Stimulated activated CD4-positive, alpha-beta T cell treated with anti-CD3 and anti-CD28 coated beads, Interleukin-1b, Interleukin-23, amount 100 ng/mL, for 24 hours (primary cell): ENCODE results near the gene PDS5B.
A peak's percentile ranks its signal among the peaks of the same experiment; 100 is the strongest.
"Not testable (repeated sequence)": the region's sequence is repeated elsewhere in the genome, so short reads cannot be mapped to it uniquely, and the experiment has no call there.

ENCODE experiments used
- DNase-seq, 4 experiments: peaks; one replicate each; pipeline ENCODE4 v3.0.0-alpha.2; 2020; ENCODE audit warnings: low read depth in 4 of 4, low spot score in 1 of 4

Gene PDS5B

DNA sequence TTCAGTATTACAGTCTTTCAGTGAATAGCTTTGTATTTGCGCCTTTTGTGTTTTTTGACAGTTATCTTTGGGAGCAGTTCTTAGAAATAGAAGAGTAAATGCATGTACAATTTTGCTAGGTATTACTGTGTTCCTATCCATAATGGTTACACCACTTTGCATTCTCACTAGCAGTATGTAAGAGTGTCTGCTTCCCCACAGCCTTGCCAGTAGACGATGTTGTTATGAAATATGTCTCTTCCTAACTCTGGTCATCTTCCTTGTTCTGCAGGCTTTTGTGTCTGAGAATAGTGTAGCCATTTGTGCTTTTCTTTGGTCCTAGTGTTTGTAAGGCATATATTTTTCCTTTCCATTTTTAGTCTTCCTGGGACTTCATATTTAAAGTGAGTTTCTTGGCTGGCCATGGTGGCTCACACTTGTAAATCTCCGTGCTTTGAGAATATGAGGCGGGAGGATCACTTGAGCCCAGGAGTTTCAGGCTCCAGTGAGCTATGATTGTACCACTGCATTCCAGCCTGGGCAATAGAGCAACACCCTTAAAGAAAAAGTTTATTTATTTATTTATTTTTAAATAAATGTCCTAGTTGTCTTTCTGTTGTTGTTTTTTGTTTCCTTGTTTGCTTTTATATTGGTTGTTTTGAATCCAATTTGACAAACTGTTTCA is 140.3 kb downstream of the PDS5B start:
- DNase-seq: no peak

DNA sequence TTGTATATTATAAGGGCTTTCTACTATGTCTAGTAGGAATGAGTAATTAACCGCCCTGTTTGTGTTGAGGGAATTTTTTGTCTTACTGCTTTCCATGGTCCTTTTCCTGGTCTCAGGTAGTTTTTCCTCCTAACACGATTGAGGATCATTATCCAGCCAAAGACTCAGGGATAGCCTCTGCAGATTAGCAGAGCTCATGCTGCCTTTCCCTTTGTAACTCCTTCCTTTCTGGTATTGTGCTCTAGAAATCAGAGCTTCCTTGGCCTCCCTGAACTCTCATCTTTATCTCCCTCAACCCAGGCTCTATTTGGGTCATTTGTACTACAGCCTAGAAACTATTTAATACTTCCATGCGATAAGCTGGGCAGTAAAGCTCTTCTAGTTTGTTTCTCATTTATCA is 142.1 kb downstream of the PDS5B start:
- DNase-seq: no peak

DNA sequence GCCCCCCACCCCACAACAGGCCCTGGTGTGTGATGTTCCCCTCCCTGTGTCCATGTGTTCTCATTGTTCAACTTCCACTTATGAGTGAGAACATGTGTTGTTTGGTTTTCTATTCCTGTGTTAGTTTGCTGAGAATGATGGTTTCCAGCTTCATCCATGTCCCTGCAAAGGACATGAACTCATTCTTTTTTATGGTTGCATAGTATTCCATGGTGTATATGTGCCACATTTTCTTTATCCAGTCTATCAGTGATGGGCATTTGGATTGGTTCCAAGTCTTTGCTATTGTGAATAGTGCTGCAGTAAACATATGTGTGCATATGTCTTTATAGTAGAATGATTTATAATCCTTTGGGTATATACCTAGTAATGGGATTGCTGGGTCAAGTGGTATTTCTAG is 142.8 kb downstream of the PDS5B start:
- DNase-seq: not testable (repeated sequence)

DNA sequence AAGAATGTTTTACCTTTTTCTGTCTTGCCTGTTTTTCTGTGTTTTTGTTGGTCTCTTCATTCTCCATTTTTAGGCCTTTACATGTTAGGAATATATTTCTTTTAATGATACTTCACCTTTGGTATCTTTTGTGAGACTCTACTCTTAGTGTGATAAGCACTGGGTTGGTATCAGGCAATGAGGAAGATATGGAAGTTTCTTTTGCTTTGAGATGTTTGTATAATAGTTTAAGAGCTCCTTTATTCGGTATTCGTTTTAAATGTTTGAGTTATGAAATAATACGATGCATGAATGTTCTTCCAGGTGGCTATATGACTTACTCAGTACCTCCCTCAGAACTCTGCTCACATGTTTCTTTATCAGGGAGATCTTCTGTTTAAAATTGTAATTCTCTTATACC is 144.8 kb downstream of the PDS5B start:
- DNase-seq: no peak

DNA sequence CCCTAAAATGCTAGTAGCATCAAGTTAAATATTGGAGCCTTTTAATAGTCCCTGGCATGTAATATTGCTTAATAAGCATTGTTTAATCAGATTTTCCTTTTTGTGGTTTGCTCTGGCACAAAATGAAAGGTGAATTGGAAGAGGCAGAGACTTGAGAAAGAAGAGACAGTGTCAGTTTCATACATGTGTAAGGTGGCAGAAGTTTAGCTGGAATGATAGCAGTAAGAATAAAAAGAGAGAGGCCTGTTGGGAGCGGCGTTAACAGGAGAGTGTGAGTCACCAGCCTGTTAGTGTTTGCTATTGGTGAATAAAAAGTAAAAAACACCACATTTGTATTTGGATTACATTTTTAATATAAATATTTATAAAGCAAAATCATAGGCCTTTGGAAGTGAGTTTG is 145.3 kb downstream of the PDS5B start:
- DNase-seq: peak in 1 of 4 experiments; percentile 2

DNA sequence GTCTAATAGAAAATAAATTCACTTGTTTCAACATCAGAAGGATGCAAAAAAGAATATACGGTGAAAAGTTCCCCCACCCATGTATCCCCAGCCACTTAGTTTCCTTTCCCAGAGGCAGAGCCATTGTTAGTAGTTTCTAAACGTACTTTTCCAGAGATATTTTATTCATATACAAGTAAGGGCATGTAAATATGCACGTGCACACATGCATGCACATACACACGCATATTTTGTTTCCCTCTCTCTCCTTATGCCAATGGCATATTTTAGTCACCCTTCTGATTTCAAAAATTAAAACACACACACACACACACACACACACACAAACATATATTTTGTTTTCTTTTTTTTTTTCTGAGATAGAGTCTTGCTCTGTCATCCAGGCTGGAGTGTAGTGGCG is 147.4 kb downstream of the PDS5B start:
- no peak for DNase-seq

DNA sequence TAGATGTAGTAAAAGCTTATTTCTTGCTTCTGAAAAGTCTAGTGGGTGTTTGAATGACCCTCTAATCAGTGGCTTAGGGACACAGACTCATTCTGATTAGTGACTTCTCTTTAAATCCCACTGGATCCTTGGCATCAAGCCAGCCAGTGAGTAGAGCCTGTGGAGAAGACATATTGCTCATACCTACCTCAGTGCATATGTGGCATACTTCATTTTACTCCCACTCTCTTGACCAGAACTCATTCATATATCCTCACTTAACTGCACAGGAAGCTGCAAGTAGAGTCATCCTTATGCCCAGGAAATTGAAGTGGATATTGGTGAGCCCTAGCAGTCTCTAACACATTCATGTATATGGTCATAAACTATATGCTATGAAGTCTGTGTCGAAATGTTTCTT is 148.3 kb downstream of the PDS5B start:
- no peak for DNase-seq

DNA sequence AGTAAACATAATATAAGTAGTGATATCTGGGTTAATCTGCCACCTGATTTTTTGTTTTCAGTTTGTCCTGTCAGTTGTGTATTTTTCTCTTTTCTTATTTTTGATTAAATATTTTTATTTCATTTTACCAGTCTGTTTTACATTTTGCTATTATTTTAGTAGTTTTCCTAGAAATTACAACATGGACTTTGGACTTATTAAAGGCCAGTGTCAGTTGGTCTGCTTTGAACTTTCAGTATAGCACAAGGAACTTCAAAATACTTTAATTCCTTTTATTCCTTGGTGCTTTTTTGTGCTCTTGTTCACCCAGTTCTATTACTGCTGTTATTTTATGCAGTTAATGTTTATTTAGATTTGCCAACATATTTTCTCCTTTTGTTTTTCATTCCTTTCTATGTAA is 149.6 kb downstream of the PDS5B start:
- no peak for DNase-seq

DNA sequence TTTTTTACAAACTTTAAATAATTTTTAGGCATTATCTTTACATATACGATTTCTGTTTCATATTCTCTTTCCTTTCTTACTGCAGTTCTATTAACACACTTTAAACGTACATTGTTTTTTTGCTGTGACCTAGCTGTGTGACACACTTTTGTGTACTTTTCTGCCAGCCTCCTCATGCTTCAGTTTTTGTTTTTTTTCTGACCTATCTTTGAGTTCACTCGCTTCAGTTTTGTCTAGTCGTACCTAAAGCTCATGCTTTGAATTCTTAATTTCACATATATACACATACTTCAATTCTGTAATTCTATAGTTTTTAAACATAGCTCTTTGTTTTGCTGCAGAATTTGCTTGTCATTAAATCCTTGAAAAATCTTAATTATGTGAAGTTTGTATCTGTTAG is 150.4 kb downstream of the PDS5B start:
- no peak for DNase-seq

DNA sequence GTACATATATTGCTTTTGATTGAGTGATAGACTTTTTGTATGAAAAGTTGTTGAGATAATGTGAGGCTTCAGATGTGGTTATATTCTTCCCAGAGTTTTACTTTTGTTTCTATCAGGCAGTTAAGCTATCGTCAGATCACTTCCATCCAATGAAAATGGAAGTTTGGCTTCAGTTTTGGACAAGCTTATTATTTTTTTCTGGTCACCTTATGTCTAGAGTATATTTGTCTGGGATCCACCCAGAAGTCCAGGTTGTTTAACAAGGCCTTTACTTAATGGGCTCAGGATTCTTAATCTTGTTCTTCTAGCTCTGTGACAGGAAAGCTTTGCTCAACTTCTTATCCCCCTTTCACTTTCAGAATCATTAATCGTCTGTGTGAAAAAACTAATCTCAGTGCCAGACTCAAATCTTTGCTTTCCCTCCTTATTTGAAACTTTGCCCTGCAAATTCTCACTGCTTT is 150.9 kb downstream of the PDS5B start:
- no peak for DNase-seq

DNA sequence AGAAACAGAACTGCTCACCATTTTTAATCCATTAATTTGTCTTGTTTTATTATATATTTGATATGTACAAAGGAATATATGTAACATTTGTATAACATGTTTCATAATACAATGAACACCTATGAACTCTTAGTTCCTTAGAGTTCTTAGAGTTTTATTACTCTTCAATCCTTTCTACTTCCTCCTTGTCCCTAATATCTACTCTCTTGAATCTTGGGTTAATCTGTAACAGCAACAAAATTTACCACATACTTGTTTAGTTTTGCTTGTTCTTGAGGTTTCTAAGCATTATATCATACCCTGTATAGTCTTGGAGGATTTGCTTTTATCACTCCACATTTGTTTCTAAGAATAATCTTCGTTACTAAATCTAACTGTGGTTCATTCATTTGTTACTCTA is 151.4 kb downstream of the PDS5B start:
- no peak for DNase-seq

DNA sequence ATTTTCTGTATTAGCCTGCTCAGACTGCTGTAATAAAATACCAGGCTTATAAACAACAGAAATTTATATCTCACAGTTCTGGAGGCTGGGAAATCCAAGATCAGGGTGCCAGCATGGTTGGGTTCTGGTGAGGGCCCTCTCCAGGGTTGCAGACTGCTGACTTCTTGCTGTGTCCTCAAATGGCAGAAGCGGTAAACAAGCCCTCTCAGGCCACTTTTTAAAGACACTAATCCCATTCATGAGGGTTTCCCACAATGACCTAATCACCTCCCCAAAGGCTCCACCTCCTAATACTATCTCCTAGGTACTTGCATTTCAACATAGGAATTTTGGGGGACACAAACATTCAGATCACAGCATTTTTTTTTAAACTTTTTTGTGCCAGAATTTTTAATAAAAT is 159.3 kb downstream of the PDS5B start:
- no peak for DNase-seq

DNA sequence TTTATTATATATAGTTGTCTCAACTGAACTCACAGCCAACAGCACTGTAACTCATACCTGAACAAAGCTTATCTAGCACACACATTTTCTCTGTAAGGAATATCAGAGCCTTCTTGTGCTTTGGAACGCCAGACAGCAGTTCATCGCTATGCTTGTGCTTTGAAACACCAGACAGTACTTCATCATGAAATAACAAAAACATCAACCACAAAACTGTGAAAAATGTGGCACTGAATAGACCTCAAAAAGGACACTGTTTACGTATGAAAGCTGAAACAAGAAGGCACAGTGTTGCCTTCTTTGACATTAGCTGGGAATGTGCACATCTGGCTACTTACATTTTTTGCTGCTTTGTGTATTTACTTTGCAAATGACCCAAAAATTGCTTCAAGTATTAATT is 160.2 kb downstream of the PDS5B start:
- DNase-seq: no peak

DNA sequence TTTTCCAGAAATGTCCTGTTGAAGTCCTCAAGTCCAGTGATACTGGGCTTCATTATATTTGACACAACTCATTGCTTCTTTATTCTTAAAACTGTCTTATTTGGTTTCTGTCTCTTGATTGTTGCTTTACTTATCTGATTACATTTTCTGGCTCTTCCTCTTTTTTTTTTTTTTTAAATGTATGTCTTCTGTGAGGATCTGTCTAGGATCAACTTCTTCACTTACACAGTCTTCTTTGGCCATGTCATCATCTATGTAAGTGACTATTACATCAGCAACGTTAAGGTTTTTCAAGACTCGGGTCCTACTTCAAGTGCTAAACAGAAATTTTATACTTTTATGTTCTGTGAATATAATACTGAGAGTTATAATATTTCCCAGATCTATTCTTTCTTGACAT is 162.1 kb downstream of the PDS5B start:
- DNase-seq: no peak

DNA sequence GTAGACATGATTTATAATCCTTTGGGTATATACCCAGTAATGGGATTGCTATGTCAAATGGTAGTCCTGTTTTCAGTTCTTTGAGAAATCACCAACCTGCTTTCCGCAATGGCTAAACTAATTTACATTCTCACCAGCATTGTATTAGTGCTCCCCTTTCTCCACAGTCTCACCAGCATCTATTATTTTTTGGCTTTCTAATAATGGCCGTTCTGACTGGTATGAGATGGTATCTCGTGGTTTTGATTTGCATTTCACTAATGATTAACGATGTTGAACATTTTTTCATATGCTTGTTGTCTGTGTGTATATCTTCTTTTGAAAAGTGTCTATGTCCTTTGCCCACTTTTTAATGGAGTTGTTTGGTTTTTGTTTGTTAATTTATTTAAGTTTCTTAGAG is 165.1 kb downstream of the PDS5B start:
- no peak for DNase-seq

DNA sequence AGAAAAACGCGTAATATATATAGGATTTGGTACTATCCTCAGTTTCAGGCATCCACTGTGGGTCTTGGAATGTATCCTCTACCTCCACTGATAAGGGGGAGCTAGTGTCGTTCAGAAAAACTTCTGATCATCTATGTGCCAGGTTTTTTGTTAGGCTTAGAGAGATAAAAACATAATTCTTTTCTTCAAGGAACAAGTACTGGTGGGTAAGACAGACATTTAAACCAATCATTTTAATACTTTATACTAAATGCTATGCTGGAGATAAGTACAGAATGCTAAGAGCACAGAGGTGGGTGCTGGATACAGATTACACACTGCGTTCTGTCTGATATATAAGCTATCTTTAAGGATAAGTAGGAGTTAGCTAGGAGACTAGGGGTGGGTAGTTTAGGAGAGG is 166.1 kb downstream of the PDS5B start:
- DNase-seq: no peak

DNA sequence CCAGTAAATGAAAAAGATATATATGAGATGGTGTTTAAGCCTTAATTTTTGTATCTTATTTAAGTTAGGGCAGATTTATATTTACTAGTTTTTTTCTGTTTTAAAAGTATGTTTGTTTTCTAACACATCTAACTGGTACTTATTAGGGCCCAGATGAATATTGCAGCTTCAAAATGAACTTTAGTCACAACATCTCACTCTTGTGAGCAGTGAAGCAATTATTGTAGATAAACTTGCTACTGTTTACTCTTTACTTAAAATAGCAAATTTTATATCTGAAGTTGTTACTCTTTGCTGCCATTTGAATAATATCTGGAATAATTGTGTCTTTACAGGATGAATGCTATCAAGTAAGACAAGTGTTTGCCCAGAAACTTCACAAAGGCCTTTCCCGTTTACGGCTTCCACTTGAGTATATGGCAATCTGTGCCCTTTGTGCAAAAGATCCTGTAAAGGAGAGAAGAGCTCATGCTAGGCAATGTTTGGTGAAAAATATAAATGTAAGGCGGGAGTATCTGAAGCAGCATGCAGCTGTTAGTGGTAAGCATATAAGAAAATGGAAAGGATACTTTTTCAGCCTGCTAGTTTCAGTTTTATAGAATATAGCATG is 166.8 kb downstream of the PDS5B start:
- no peak for DNase-seq

DNA sequence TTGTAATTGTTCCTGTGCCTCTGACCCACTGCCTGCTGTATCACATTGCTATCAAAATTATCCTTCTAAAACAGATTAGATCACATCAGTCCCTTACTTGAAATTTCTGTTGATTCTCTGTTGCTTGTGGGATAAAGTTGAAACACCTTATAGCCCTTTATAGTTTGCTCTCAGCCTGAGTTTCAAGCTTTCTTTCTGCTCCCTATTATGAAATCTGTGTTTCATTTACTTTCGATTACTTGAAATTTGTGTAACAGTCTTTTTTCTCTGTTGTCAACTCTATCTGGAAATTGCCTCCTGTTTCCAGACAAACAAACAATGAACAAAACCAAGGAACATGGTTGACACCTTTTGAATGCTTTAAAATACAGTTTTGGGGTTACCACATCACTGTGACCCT is 167.9 kb downstream of the PDS5B start:
- no peak for DNase-seq

DNA sequence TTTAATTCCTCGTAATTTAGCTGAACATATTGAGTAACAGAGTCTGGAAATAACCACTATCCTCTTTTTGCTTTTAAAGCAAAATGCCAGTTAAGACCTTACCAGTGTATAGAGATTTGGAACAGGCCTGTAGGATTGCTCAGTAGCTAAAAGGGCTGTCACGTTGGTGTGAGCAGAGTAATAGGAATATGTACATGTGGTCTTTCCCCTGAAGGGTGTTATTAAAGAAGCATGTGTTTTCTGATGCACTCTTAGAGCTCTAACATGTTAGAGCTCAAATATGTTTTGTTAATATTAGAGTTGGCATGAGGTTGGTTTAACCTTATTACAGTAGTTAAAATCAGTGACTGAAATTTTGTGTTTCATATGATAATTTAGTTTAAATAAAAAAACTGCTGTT is 172.9 kb downstream of the PDS5B start:
- no peak for DNase-seq

DNA sequence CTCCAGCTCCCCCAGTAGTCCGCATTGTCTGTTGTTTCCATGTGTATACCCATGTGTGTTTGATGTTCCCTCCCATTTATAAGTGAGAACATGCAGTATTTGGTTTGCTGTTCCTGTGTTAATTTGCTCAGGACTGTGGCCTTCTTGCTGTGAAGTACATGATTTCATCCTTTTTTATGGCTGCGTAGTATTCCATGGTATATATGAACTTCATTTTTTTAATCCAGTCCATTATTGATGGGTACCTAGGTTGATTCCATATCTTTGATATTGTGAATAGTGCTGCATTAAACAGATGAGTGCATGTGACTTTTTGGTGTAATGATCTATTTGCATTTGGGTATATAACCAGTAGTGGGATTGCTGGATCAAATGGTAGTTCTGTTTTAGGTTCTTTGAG is 175.2 kb downstream of the PDS5B start:
- DNase-seq: no peak

DNA sequence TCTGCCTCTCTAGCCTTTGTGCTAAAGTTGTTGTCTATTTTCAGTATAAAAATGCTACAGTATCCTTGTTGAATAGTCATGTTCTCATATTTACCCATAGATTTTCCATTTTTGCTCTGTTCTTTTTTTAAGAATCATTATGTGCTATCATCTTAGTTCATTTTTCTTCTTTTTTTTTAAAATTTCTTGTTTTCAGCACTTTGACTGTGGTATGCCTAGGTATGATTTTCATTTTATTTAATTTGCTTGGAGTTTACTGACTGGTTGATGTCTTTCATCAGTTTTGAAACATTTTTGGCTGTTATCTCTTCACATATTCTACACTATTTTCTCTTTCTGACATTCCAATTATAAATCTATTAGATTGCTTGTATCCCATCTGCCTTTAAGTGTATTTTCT is 192.9 kb downstream of the PDS5B start:
- no peak for DNase-seq

DNA sequence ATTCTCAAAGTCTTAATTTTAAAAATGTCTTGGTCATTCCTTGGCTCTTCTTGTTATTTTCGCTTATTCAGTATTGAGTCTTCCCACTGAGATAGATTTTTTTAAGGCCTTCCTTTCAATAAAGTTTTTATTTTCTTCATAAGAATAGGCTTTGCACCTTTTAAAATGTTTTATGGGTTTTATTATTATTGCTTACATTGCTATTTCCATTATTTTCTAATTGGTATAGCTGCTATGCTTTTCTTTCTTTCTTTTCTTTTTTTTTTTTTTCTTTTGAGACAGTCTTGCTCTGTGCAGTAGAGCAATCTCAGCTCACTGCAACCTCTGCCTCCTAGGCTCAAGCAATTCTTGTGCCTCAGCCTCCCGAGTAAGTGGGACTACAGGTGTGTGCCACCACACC is 195.7 kb downstream of the PDS5B start:
- no peak for DNase-seq

DNA sequence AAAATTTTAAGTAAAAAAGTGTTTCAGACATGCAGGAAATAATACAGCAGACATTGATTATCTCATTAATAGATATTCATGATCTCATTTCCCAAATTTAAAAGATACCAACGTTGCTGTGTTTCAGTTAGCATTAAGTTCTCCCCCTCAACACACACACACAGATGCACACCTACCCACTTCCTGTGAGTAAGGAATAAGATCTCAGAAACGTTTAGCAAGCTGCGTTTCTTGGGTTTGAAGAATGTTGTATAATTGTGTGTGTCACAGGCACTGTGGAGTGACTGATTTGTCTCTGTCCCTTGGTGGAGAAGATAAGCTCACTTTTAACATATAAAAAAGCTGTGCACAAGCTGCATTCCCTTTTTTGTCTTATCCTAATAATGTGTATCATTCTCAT is 196.8 kb downstream of the PDS5B start:
- DNase-seq: no peak
